Measurements from ENCODE around the gene LRRC43. TPM values are rescaled to one million over a fixed set of nuclear protein-coding genes. Genes with fewer than 3 reads are reported as not detected.
A peak's percentile ranks its signal among the peaks of the same experiment; 100 is the strongest.

Gene LRRC43
- total RNA-seq (2014; rRNA removed) (0.66 TPM in 1 of 2 replicates, not detected in the other), Bru-seq, nascent RNA (percentile 17 among the genes with signal in this experiment), BruChase-seq, experiment 1, labeled RNA remaining after a 6-hour chase (percentile 23 among the genes with signal in this experiment), BruChase-seq, experiment 2, labeled RNA remaining after a 2-hour chase (percentile 22 among the genes with signal in this experiment)
- long read RNA-seq, partial matches to known transcripts: 0 of 1 reads
- long read RNA-seq, other reads (novel, unspliced or antisense): 1 of 1 reads

- H2AFZ ChIP-seq (ENCODE audit: low read length): peak within 1 kb of the TSS; percentile 68
- no TSS peak for BruUV-seq (replicated peaks)
- H3K4me3 ChIP-seq (ENCODE audit: low read length): peak within 1 kb of the TSS; percentile 60
- H3K9ac ChIP-seq (ENCODE audit: low read length): no peak within 1 kb of the TSS
- POLR2A ChIA-PET (ENCODE audit: unreplicated experiment): no interaction called here
- intact Hi-C loops (cut with micrococcal nuclease): no loop called here
- no peaks in the 10 kb centered on the region for H3K36me3 ChIP-seq (ENCODE audit: low read depth, low read length)
- H3F3A ChIP-seq (ENCODE audit: low read length, unreplicated experiment): no peaks in the 10 kb centered on the region
- no peaks in the 10 kb centered on the region for H3K27me3 ChIP-seq (ENCODE audit: low read length)
- H4K20me1 ChIP-seq (ENCODE audit: low read length): no peaks in the 10 kb centered on the region
- no peak for TF ChIP-seq EZH2phosphoT487 (IDR thresholded peaks at IDR 0.05; ENCODE audit: borderline replicate concordance, low read length)
- TF ChIP-seq CTCF (conservative IDR thresholded peaks at IDR 0.05; ENCODE audit: low read depth, low read length): no peak
- no peak for TF ChIP-seq EZH2 (IDR thresholded peaks at IDR 0.05; ENCODE audit: low read length, unreplicated experiment)
- DNase-seq: no peak
- ATAC-seq: peak; percentile 66
- no peaks in the 10 kb centered on the region for H3K79me2 ChIP-seq (ENCODE audit: low read length)
- peak within 1 kb of the TSS; percentile 74 for H3K4me2 ChIP-seq (ENCODE audit: low read length)
- no peak within 1 kb of the TSS for H3K27ac ChIP-seq (ENCODE audit: low read length)
- CTCF ChIA-PET: no interaction called here
- no peaks in the 10 kb centered on the region for H3K4me1 ChIP-seq (ENCODE audit: insufficient read depth, low read length)
- H3K9me2 ChIP-seq (replicated peaks; ENCODE audit: low read length): no peaks in the 10 kb centered on the region
- H3K9me3 ChIP-seq (ENCODE audit: low read length): no peaks in the 10 kb centered on the region
Observed at GRCh38 chr12:122182887-122183587, at the start of gene LRRC43. TSS of gene LRRC43 (plus strand) at chr12:122183123. CDS start at chr12:122183145, 22 bp downstream.

- Histone ChIP-seq H3K4me1 (ENCODE audit: insufficient read depth, low read length) (peaks cover 15% of the 10 kb centered on the region), H3K79me2 (ENCODE audit: low read length) (no peaks in the 10 kb centered on the region), H2AFZ (ENCODE audit: low read length) (no peak overlapping the region), H3K27me3 (ENCODE audit: low read length) (no peaks in the 10 kb centered on the region), H3F3A (ENCODE audit: low read length, unreplicated experiment) (peaks cover 6% of the 10 kb centered on the region), H3K9ac (ENCODE audit: low read length) (no peak overlapping the region), H4K20me1 (ENCODE audit: low read length) (no peaks in the 10 kb centered on the region), H3K4me2 (ENCODE audit: low read length) (no peak overlapping the region), H3K36me3 (ENCODE audit: low read depth, low read length) (peaks cover 52% of the 10 kb centered on the region), H3K9me2 (replicated peaks; ENCODE audit: low read length) (no peaks in the 10 kb centered on the region), H3K27ac (ENCODE audit: low read length) (no peak overlapping the region), H3K4me3 (ENCODE audit: low read length) (no peak overlapping the region), H3K9me3 (ENCODE audit: low read length) (no peaks in the 10 kb centered on the region)
- ChIA-PET CTCF (no interaction called here), POLR2A (ENCODE audit: unreplicated experiment) (no interaction called here)
- TF ChIP-seq CTCF (conservative IDR thresholded peaks at IDR 0.05; ENCODE audit: low read depth, low read length) (no peak), EZH2 (IDR thresholded peaks at IDR 0.05; ENCODE audit: low read length, unreplicated experiment) (no peak), EZH2phosphoT487 (IDR thresholded peaks at IDR 0.05; ENCODE audit: borderline replicate concordance, low read length) (no peak)
- DNase-seq (no peak), ATAC-seq (no peak)
- no TSS peak for BruUV-seq (replicated peaks)
- intact Hi-C loops (cut with micrococcal nuclease): no loop called here
Observed at GRCh38 chr12:122133192-122133950, 49.6 kb upstream of the LRRC43 start.
